ENCODE data around the gene RAD23B.
A peak's percentile ranks its signal among the peaks of the same experiment; 100 is the strongest.

Gene RAD23B

GRCh38 chr9:107337676-107338590, 54.9 kb downstream of the RAD23B start:
- no peak for DNase-seq

GRCh38 chr9:107338911-107339659, 56.0 kb downstream of the RAD23B start:
- DNase-seq, result no peak

GRCh38 chr9:107340920-107341632, 58.0 kb downstream of the RAD23B start:
- peak; percentile 66 for DNase-seq

GRCh38 chr9:107342476-107343161, 59.5 kb downstream of the RAD23B start:
- DNase-seq, result no peak

GRCh38 chr9:107345327-107345726, 62.2 kb downstream of the RAD23B start:
- DNase-seq, result no peak

GRCh38 chr9:107348836-107349235, 65.8 kb downstream of the RAD23B start:
- DNase-seq, result no peak

- no peak for DNase-seq
Measured at GRCh38 chr9:107350443-107350842, 67.4 kb downstream of the RAD23B start.

- no peak for DNase-seq
Measured at GRCh38 chr9:107351382-107352045, 68.4 kb downstream of the RAD23B start.

- no peak for DNase-seq
Measured at GRCh38 chr9:107355394-107355793, 72.3 kb downstream of the RAD23B start.

- no peak for DNase-seq
Measured at GRCh38 chr9:107358986-107359385, 75.9 kb downstream of the RAD23B start.

GRCh38 chr9:107360098-107360497, 77.0 kb downstream of the RAD23B start:
- DNase-seq, result no peak

GRCh38 chr9:107361816-107362215, 78.7 kb downstream of the RAD23B start:
- no peak for DNase-seq

GRCh38 chr9:107363516-107364152, 80.6 kb downstream of the RAD23B start:
- DNase-seq, result no peak

- no peak for DNase-seq
Measured at GRCh38 chr9:107367727-107368502, 84.8 kb downstream of the RAD23B start.

GRCh38 chr9:107368696-107369095, 85.6 kb downstream of the RAD23B start:
- no peak for DNase-seq

- no peak for DNase-seq
Measured at GRCh38 chr9:107373809-107374208, 90.7 kb downstream of the RAD23B start.

- DNase-seq, result no peak
Measured at GRCh38 chr9:107375001-107375400, 91.9 kb downstream of the RAD23B start.

GRCh38 chr9:107375651-107376369, 92.7 kb downstream of the RAD23B start:
- DNase-seq, result no peak

- DNase-seq, result no peak
Measured at GRCh38 chr9:107378006-107378405, 94.9 kb downstream of the RAD23B start.
